Vagina (tissue), 2 donors: Measurements from ENCODE around the gene ABCG1.

Experiments
- CTCF ChIP-seq, 3 experiments: fragments of 450-650 bp in 2 of 3; fragments of 200-600 bp in 1 of 3; sonication (generic) in 1 of 3; IDR thresholded peaks; one replicate each; pipeline ENCODE4 v1.5.1; 2017 to 2019; ENCODE audit warnings: antibody characterized with exemption in 3 of 3, mild to moderate bottlenecking in 2 of 3, moderate library complexity in 2 of 3
- POLR2A ChIP-seq, 2 donors: fragments of 450-650 bp; IDR thresholded peaks; one replicate each; pipeline ENCODE4 v1.6.1; 2017; ENCODE audit warnings: antibody characterized with exemption in 2 of 2, mild to moderate bottlenecking in 2 of 2, moderate library complexity in 2 of 2
- POLR2AphosphoS5 ChIP-seq, 2 donors: sonication (generic); formaldehyde crosslinking; IDR thresholded peaks; one replicate each; pipeline ENCODE4 v1.9.0; 2017; ENCODE audit warnings: antibody characterized with exemption in 2 of 2, mild to moderate bottlenecking in 2 of 2, low read depth in 1 of 2; ENCODE audit not compliant: insufficient read depth in 1 of 2

DNA sequence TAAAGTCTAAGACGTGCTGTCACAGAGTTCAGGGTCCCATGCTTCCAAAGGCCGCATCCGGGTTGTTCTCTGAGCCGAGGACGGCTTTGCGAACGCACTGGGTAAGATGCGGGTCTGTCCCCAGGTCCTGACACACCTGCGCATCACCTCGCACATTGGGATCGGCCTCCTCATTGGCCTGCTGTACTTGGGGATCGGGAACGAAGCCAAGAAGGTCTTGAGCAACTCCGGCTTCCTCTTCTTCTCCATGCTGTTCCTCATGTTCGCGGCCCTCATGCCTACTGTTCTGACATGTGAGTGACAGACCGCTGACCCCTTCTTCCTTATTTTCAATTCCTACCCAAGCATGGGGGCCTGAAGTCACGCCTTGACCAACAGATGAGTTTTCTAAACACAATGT is 71.0 kb downstream of the ABCG1 start:
- TF ChIP-seq CTCF (IDR thresholded peaks at IDR 0.05) (no peak), POLR2A (IDR thresholded peaks at IDR 0.05) (no peak), POLR2AphosphoS5 (IDR thresholded peaks at IDR 0.05; ENCODE audit: insufficient read depth in 1 of 2, low read depth in 1 of 2) (no peak)
